KMS-11 (cell line): ENCODE results near the gene ADAMTSL5.

Experiments used
- H2AFZ ChIP-seq: fragments of 200-600 bp; sonication (generic); 2 replicates; pipeline ENCODE4 v1.6.1; 2016; ENCODE audit warnings: antibody characterized with exemption, mixed run types, low read depth
- H3K27ac ChIP-seq: fragments of 200-600 bp; sonication (generic); 2 replicates; pipeline ENCODE4 v1.6.1; 2016; ENCODE audit warnings: mild to moderate bottlenecking, mixed run types
- H3K27me3 ChIP-seq: fragments of 200-600 bp; sonication (generic); 2 replicates; pipeline ENCODE4 v1.6.1; 2017; ENCODE audit warnings: mild to moderate bottlenecking, low read depth, mixed run types, moderate library complexity; ENCODE audit not compliant: insufficient read depth
- H3K36me3 ChIP-seq: fragments of 200-600 bp; sonication (generic); 2 replicates; pipeline ENCODE4 v1.6.1; 2017; ENCODE audit warnings: mild to moderate bottlenecking, mixed run types; ENCODE audit not compliant: insufficient read depth
- H3K4me1 ChIP-seq: fragments of 200-600 bp; sonication (generic); 2 replicates; pipeline ENCODE4 v1.6.1; 2016; ENCODE audit warnings: mild to moderate bottlenecking, low read depth, mixed run types; ENCODE audit not compliant: poor library complexity, severe bottlenecking
- H3K4me2 ChIP-seq: fragments of 200-600 bp; sonication (generic); 2 replicates; pipeline ENCODE4 v1.7.0; 2016; ENCODE audit warnings: mild to moderate bottlenecking, mixed run types
- H3K4me3 ChIP-seq: fragments of 200-600 bp; sonication (generic); IDR thresholded peaks from 2 replicates; pipeline ENCODE4 v1.6.1; 2017; ENCODE audit warnings: low read depth, low read length, mixed read lengths; ENCODE audit not compliant: insufficient read depth
- H3K79me2 ChIP-seq: fragments of 200-600 bp; sonication (generic); 2 replicates; pipeline ENCODE4 v1.6.1; 2016; ENCODE audit warnings: low read depth, mixed run types; ENCODE audit not compliant: insufficient read depth
- H3K9ac ChIP-seq: fragments of 200-600 bp; sonication (generic); 2 replicates; pipeline ENCODE4 v1.6.1; 2016; ENCODE audit warnings: mild to moderate bottlenecking, mixed run types
- H4K20me1 ChIP-seq: fragments of 200-600 bp; sonication (generic); 2 replicates; pipeline ENCODE4 v1.6.1; 2016; ENCODE audit warnings: mild to moderate bottlenecking, mixed run types; ENCODE audit not compliant: insufficient read depth
- CTCF ChIP-seq: fragments of 200-600 bp; sonication (generic); conservative IDR thresholded peaks from 2 replicates; pipeline ENCODE4 v1.6.1; 2017; ENCODE audit warnings: low read depth, mild to moderate bottlenecking, antibody characterized with exemption, low read length, moderate library complexity, mixed read lengths

ADAMTSL5 gene

GRCh38 chr19:1472231-1473084, 40.4 kb downstream of the ADAMTSL5 start:
- peaks cover 16% of the 10 kb centered on the region for H3K27me3 ChIP-seq
- no peaks in the 10 kb centered on the region for H4K20me1 ChIP-seq
- no peak overlapping the region for H3K27ac ChIP-seq
- H3K4me1 ChIP-seq = peaks cover 14% of the 10 kb centered on the region
- no peak for TF ChIP-seq CTCF
- no peak overlapping the region for H3K9ac ChIP-seq
- H2AFZ ChIP-seq = no peak overlapping the region
- H3K36me3 ChIP-seq = no peaks in the 10 kb centered on the region; the same call in 1 of the 2 replicates
- no peaks in the 10 kb centered on the region for H3K79me2 ChIP-seq
- H3K4me3 ChIP-seq = no peak overlapping the region
- H3K4me2 ChIP-seq = no peak overlapping the region

GRCh38 chr19:1471515-1472160, 41.2 kb downstream of the ADAMTSL5 start:
- Histone ChIP-seq H4K20me1 (no peaks in the 10 kb centered on the region), H3K9ac (no peak overlapping the region)
- no peak for TF ChIP-seq CTCF

GRCh38 chr19:1471010-1471514, 41.8 kb downstream of the ADAMTSL5 start:
- TF ChIP-seq CTCF = no peak
- Histone ChIP-seq H3K36me3 (no peaks in the 10 kb centered on the region), H3K27me3 (peaks cover 16% of the 10 kb centered on the region), H3K9ac (no peak overlapping the region), H3K4me1 (peaks cover 9% of the 10 kb centered on the region), H3K27ac (no peak overlapping the region), H3K4me3 (no peak overlapping the region), H2AFZ (no peak overlapping the region; the same call in 1 of the 2 replicates), H4K20me1 (no peaks in the 10 kb centered on the region), H3K79me2 (no peaks in the 10 kb centered on the region), H3K4me2 (peak overlapping the region; percentile 68)

More at GRCh38 chr19:1471515-1472160, 41.2 kb downstream of the ADAMTSL5 start:
- H3K79me2 ChIP-seq = no peaks in the 10 kb centered on the region
- H3K36me3 ChIP-seq = no peaks in the 10 kb centered on the region; the same call in 1 of the 2 replicates
- H3K4me3 ChIP-seq = no peak overlapping the region
- peak overlapping the region; percentile 68 for H3K4me2 ChIP-seq
- peaks cover 16% of the 10 kb centered on the region for H3K27me3 ChIP-seq
- H3K27ac ChIP-seq = no peak overlapping the region
- peaks cover 9% of the 10 kb centered on the region for H3K4me1 ChIP-seq
- no peak overlapping the region for H2AFZ ChIP-seq

- no peaks in the 10 kb centered on the region for H4K20me1 ChIP-seq
- no peak overlapping the region for H3K27ac ChIP-seq
- peaks cover 9% of the 10 kb centered on the region for H3K4me1 ChIP-seq
- no peaks in the 10 kb centered on the region for H3K79me2 ChIP-seq
- no peak for TF ChIP-seq CTCF
- H3K4me2 ChIP-seq = peak overlapping the region; percentile 68
- H2AFZ ChIP-seq = no peak overlapping the region; the same call in 1 of the 2 replicates
- no peak overlapping the region for H3K9ac ChIP-seq
- no peak overlapping the region for H3K4me3 ChIP-seq
- H3K36me3 ChIP-seq = no peaks in the 10 kb centered on the region
- peaks cover 16% of the 10 kb centered on the region for H3K27me3 ChIP-seq
Measured at GRCh38 chr19:1470305-1471009, 42.4 kb downstream of the ADAMTSL5 start.
